HG02642 (cell line): ENCODE results near the gene PLEKHG5.
A peak's percentile ranks its signal among the peaks of the same experiment; 100 is the strongest.
"Not testable (repeated sequence)": the region's sequence is repeated elsewhere in the genome, so short reads cannot be mapped to it uniquely, and the experiment has no call there.

ENCODE experiments used
- ATAC-seq: cut with Tn5 transposase; IDR thresholded peaks from one replicate; pipeline ENCODE4 v1.9.1; 2021; ENCODE audit warnings: mild to moderate bottlenecking; ENCODE audit not compliant: unreplicated experiment, poor library complexity

Gene PLEKHG5

DNA sequence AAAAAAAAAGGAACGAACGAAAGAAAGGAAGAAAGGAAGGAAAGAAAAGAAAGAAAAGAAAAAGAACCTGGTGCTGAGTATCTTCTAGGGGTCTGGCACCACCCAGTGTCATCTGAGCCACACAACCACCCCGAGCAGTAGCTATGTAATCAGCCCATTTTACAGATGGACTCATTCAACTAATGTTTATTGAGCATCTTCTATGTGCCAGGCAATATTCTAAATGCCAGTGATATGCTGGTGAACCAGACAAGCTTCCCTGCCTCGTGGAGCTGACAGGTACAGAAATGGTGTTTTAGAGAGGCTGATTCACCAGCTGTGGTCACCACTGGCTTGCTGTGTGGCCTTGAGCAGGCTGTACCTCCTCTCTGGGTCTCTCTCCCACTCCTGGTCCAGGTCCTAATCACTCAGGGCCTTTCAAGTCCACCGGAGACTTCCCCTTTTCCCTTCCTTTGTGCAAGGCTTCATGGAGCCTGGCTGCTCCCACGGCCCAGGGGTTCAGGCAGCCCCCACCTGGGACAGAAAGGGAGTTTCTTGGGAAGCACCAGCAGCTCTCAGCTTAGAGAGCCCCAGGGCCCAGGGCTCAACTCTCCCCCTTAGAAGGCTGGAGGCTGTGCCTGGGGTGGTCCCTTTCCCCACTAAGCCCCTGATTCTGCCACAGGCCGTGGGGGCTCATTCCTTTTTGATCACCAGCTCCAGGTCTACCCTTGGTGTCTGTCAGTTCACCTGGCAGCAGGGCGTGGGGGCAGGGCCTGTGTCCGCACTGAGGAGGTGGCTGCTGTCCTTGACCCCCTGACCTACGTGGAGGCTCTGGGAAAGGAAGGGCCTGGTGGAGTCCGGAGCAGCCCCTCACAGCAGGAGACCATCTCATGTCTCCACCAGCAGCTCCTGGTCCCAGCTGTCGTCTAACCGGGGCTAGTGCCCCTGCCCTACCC lies 59.6 kb downstream of the PLEKHG5 start:
- not testable (repeated sequence) for ATAC-seq

DNA sequence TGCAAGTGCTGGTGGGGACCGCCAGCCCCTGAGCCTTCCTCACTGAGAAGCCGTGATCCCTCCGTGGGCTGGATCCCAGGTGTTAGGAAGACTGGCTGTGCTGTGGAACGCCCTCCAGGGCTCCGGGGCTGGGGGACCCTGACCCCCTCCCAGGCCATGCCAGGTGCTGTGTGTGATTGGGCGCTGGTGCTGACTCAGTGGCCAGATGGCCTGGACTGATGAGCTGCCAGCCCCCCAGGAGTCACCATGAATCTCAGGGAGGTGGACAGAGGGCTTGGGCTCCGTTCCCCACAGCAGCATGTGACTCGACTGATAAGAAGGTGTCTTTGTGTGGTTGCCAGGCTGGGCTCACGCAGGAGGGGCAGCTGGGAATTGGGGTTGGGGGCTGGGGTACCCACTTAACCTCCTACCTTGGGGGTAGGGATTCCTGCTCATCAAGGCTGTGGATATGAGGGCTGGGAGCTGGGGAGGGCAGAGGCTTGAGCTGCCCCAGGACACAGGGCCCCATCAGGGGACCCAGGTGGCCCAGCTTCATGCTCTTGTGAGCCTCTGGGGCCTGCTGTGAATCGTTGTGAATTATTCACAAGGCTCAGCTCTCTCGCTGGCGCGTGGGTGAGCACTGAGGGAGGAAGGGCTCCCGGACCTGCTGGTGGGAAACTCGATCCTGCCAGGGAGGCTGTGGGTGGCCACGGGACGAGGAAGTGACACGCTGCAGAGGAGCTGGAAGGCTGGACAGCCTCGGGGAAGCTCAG lies 61.6 kb downstream of the PLEKHG5 start:
- ATAC-seq, result not testable (repeated sequence)

DNA sequence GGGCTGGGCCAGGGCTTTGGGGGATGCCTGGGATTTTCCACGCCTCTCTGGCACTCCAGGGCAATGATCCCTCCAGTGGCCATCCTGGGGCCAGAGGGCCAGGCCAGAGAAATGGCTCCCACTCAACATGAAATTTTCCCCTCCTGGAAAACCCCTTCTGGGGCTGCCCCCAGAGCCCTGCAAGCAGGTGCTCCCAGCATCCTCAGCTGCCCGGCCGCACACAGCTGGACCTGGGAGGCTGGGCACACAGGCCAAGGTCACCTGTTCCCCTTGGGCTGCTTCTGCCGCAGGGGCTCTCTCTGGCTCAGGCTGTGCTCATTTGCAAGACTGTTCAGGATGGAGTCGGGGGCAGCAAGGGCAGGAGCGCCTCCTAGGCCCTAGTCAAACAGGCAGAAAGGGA lies 63.0 kb downstream of the PLEKHG5 start:
- not testable (repeated sequence) for ATAC-seq

- no peak for ATAC-seq
Measured at GRCh38 chr1:6427441-6428390, 63.8 kb downstream of the PLEKHG5 start.

DNA sequence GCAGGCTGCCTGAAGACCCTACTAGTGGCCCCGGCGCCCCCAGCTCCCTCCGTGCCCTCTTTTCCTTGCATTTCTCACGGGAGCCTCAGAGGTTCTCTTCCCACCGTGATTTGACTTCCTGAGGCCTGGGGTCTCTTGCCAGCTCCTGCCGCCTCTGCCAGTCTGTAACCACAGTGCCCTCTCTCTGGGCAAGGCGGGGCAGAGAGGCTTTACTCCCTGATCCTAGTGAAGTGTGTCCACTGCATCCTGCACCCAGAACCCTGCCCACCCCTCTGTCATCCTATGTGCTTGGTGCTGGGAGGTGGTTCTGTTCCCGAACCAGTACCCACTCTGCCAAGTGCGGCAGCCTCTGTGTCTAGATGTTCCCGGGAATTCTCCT lies 64.5 kb downstream of the PLEKHG5 start:
- no peak for ATAC-seq

- ATAC-seq, result no peak
Measured at GRCh38 chr1:6426277-6426971, 65.0 kb downstream of the PLEKHG5 start.

DNA sequence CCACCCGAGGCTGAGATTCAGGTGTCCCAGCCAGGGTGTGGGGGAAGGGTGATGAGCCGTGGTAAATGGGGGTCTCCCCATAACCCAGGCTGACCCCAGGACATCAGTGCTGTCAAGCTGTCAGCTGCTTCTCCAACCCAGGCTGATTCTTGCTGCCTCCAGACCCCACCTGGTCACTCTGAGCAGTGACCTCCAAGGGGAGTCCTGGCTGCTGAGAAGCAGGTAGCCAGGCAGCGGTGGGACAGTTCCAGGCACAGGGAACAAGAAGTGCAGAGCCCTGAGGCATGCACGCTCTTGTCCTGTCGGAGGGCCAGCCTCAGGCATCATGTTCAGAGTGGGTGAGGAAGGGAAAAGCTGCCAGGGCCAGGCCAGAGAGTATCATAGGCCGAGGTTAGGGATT lies 65.8 kb downstream of the PLEKHG5 start:
- no peak for ATAC-seq

- no peak for ATAC-seq
Measured at GRCh38 chr1:6424619-6425593, 66.6 kb downstream of the PLEKHG5 start, which contains the start of gene ESPN. Gene ESPN, plus strand, starts transcription at chr1:6424776. Its CDS starts 180 bp downstream, at chr1:6424956.

GRCh38 chr1:6424000-6424565 lies 67.4 kb downstream of the PLEKHG5 start:
- ATAC-seq, result no peak

DNA sequence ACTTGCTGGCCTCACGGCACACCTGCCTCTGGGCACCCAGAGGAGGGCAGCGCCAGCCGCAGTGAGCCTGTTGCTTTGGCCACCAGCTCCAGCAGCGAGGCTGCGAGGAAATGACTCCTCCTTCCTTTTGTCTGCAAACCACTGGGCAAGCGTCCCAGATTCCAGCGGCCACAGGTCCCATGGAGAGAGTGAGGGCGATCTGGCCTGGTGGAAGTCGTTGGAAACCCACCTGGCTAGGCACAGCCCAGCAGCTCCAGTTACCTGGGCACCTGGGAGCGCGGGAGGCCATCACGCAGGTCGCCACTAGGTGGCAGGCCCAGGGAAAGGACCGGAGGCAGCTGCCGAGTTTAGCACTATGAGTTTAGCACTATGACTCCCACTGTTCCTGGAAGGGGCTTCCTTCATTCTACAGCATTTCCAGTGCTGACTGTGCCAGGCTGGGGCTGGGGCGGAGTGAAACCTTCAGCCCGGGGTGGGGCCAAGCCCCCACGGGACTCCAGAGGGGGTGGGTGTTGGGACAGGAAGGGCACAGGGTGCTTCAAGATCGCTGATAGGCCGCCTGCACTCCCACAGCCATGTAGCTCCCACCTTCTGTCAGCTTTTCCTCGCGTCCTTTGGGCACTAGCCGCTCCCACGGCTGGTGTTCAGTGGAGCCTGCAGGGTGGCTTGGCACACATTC lies 68.0 kb downstream of the PLEKHG5 start:
- ATAC-seq, result peak; percentile 50

GRCh38 chr1:6421266-6421665 lies 70.2 kb downstream of the PLEKHG5 start:
- ATAC-seq, result no peak

DNA sequence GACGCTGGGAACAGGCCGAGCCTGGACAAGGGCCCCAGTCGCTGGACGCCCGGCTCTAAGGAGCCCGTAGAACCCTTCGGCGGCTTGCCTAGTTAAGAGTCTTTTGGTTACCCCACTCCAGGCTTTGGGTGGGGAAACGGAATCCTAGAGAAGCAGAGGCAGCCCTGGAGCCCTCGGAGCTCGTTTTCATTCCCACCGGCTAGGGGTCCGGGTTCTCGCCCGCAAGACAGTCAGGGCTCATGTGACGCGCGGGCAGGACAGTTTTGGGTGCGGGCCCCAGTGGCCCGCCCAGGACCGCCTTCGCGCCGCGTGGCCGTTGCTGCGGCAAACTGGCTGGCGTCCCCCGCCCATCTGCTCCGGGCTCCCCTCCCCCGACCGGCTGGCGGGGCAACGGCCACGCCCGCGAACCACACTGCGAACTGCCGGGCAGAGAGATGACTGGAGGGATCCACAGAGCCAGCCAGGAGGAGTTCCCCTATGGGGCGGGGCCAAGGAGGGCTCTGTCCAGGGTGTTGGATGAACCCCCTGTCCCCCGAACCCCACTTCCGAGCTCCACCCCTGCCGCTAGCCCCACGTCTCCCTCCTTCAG lies 70.9 kb downstream of the PLEKHG5 start:
- ATAC-seq, result no peak

DNA sequence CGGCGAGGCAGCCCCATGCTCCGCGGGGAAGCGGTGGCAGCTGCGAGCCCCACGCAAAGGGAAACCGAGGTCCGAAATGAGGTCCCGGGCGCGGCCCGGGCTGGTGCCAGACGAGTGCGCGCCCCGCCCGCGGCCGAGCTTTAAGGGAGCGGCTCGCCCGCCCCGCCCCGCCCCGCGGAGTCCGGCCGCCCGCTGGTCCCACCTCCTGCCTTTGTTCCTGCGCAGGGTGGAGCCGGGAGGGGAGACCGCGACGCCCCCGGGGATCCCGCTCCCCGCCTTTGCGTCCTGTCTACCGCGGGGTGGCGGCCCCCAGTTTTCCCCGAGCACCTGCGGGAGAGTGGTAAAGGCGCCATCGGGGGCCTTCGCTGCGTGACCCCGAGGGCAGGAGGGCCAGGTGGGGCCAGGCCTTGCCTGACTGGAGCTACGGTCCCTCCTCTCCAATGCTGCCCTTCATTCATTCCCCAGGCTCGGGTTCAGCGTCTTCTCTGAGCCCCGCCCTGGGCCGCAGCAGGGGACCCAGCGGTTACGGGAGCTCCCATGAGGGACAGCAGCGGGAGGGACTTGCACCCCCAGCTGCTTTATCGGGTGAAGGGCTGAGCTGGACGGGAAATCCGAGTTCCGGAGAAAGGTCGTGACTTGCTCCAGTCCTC lies 71.5 kb downstream of the PLEKHG5 start, which contains the start of gene HES2:
Gene HES2, minus strand, starts transcription at position 116 of the 650 bp plus-strand sequence. Its CDS starts 99 bp downstream, at position 17.
- ATAC-seq, result no peak

DNA sequence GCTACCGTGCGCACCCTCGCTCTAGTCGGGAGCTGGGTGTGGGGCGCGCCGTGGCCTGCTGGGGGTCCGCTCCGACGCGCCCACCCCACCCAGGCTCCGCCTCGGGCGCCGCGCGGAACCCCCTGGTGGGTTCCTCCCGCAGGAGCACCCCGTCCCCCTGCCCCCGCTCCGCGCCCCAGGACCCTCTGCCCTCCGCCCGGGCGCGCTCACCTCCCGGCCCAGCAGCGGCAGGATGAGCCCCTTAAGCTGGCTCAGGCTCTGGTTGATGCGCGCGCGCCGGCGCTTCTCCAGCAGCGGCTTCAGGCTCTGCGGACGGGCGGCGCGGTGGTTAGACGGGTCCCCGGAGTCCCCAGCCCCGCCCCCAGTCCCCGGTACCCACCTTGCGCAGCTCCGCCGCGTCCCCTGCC lies 72.1 kb downstream of the PLEKHG5 start:
- ATAC-seq, result no peak

- ATAC-seq, result no peak
Measured at GRCh38 chr1:6418668-6419396, 72.6 kb downstream of the PLEKHG5 start.
